ENCODE data around the gene CCDC106. TPM values are rescaled to one million over a fixed set of nuclear protein-coding genes. Genes with fewer than 3 reads are reported as not detected.

CCDC106 gene
- total RNA-seq, 6 experiments from 2014 or later = 6.1 to 19.7 (median 9.8) TPM

- peak; percentile 97 to 98 (median 98) for DNase-seq
- H3K27me3 ChIP-seq = no peaks in the 10 kb centered on the region
- peak within 1 kb of the TSS; percentile 93 to 96 (median 96) for H3K27ac ChIP-seq
- WGBS (ENCODE audit: insufficient coverage, low coverage, low lambda C conversion rate, missing lambda C conversion rate) = under 1% methylated on average over 31 of the region's 95 CpGs
- intact Hi-C loops (cut with DNase I) = no loop called here
- ATAC-seq = peak; percentile 59 to 71 (median 66)
- peaks cover 0 to 32% (median 12%) of the 10 kb centered on the region in 4 donors for H3K4me1 ChIP-seq
- peaks cover 0 to 2% (median 0%) of the 10 kb centered on the region in 4 donors for H3K36me3 ChIP-seq
- peak within 1 kb of the TSS; percentile 83 to 99 (median 88) for H3K4me3 ChIP-seq
- TF ChIP-seq POLR2A (IDR thresholded peaks at IDR 0.05) = peak; percentile 71
- TF ChIP-seq, protein P1, sequence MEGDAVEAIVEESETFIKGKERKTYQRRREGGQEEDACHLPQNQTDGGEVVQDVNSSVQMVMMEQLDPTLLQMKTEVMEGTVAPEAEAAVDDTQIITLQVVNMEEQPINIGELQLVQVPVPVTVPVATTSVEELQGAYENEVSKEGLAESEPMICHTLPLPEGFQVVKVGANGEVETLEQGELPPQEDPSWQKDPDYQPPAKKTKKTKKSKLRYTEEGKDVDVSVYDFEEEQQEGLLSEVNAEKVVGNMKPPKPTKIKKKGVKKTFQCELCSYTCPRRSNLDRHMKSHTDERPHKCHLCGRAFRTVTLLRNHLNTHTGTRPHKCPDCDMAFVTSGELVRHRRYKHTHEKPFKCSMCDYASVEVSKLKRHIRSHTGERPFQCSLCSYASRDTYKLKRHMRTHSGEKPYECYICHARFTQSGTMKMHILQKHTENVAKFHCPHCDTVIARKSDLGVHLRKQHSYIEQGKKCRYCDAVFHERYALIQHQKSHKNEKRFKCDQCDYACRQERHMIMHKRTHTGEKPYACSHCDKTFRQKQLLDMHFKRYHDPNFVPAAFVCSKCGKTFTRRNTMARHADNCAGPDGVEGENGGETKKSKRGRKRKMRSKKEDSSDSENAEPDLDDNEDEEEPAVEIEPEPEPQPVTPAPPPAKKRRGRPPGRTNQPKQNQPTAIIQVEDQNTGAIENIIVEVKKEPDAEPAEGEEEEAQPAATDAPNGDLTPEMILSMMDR (IDR thresholded peaks at IDR 0.05) = no peak
- no peaks in the 10 kb centered on the region for H3K9me3 ChIP-seq
Measured at GRCh38 chr19:55654868-55655647, 7.0 kb downstream of the CCDC106 start, which contains the start of gene U2AF2. Gene U2AF2 (plus strand): TSS chr19:55655035. CDS start chr19:55655105, 70 bp downstream.

- TF ChIP-seq, protein P1 (IDR thresholded peaks at IDR 0.05) = no peak
- no peak for TF ChIP-seq POLR2A (IDR thresholded peaks at IDR 0.05)
- intact Hi-C loops (cut with DNase I) = no loop called here
- peaks cover 0 to 7% (median 0%) of the 10 kb centered on the region in 4 donors for H3K36me3 ChIP-seq
- H3K4me3 ChIP-seq = peak overlapping the region; percentile 83 to 99 (median 88)
- ATAC-seq = no peak
- H3K27ac ChIP-seq = peak overlapping the region; percentile 93 to 96 (median 96)
- H3K4me1 ChIP-seq = peaks cover 0 to 32% (median 12%) of the 10 kb centered on the region in 4 donors
- no peak for DNase-seq
- WGBS (ENCODE audit: insufficient coverage, low coverage, low lambda C conversion rate, missing lambda C conversion rate) = under 1% methylated on average over 17 of the region's 19 CpGs
- H3K9me3 ChIP-seq = no peaks in the 10 kb centered on the region
- H3K27me3 ChIP-seq = no peaks in the 10 kb centered on the region
Measured at GRCh38 chr19:55655648-55656040, 7.6 kb downstream of the CCDC106 start.

DNA sequence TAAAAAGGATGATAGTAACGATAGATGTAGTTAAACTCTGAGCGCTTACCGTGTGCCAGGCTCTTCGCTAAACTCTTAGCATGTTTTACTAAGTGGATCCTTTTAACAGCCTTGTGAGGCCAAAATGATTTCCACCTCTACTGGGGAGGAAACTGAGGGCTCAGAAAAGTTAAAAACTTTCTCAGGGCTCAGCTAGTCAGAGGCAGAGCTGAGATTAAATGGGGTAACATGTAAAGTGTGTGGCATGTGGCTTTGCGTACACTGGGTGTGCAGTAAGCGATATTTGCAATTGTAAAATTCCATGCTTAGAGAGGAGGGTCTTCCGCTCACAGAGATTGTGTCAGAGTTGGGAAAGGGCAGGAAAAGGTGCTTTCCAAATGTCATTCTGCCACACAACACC lies 8.5 kb downstream of the CCDC106 start:
- Histone ChIP-seq H3K27ac (no peak overlapping the region), H3K36me3 (peaks cover 0 to 12% (median 2%) of the 10 kb centered on the region in 4 donors), H3K27me3 (no peaks in the 10 kb centered on the region), H3K9me3 (no peaks in the 10 kb centered on the region), H3K4me3 (peak overlapping the region; percentile 83 to 99 (median 88)), H3K4me1 (peaks cover 0 to 32% (median 12%) of the 10 kb centered on the region in 4 donors)
- ATAC-seq = no peak
- 41% methylated on average over 6 of the region's 7 CpGs for WGBS (ENCODE audit: insufficient coverage, low coverage, low lambda C conversion rate, missing lambda C conversion rate)
- DNase-seq = no peak
- intact Hi-C loops (cut with DNase I) = no loop called here
- no peak for TF ChIP-seq POLR2A (IDR thresholded peaks at IDR 0.05)
- TF ChIP-seq, protein P1 (IDR thresholded peaks at IDR 0.05) = no peak

DNA sequence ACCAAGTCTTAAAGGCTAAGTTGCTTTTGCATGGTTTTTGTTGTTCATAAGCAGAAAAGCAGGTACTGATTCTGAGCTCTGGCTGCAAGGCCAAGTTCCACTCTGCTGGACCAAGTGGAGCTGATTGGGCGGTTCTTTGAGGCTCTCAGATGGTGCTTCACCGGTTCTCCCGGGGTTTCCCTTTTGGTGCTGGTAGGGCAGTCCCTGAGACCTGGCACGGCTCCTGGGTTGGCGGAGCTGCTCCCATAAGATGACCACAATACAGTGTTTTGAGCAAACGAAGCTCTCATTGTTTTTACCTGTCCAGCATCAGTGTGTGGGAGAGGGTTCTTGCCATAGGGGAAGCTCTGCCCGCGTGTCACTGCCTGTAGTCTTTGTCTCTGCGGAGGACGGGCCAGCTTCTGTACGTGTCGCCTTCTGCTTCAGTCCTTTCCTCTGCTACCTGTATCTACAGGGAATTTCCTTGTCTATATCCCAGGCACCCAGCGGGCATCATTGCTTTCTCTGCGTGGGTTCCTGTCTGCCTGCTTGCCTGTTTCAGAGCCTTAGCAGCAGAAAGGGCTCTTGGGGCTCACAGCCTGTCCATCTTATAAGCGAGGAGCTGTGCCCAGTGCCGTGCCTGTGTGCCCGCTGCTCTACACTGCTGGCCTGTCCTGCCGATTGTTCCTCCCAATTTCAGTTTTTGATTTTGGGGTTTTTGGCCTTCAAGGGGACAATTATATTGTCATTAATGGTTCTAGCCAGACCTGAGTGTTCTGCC lies 9.2 kb downstream of the CCDC106 start:
- intact Hi-C loops (cut with DNase I) = no loop called here
- peaks cover 0 to 32% (median 12%) of the 10 kb centered on the region in 4 donors for H3K4me1 ChIP-seq
- peak overlapping the region in 2 of 3 donors; percentile 88 to 99 for H3K4me3 ChIP-seq
- TF ChIP-seq, protein P1 (IDR thresholded peaks at IDR 0.05) = no peak
- no peak for TF ChIP-seq POLR2A (IDR thresholded peaks at IDR 0.05)
- H3K36me3 ChIP-seq = peaks cover 0 to 18% (median 3%) of the 10 kb centered on the region in 4 donors
- DNase-seq (no peak), ATAC-seq (no peak)
- no peaks in the 10 kb centered on the region for H3K27me3 ChIP-seq
- WGBS (ENCODE audit: insufficient coverage, low coverage, low lambda C conversion rate, missing lambda C conversion rate) = 42% methylated on average over 8 of the region's 18 CpGs
- H3K27ac ChIP-seq = no peak overlapping the region
- H3K9me3 ChIP-seq = no peaks in the 10 kb centered on the region
